Measurements from ENCODE around the gene FERMT3. TPM values are rescaled to one million over a fixed set of nuclear protein-coding genes. Genes with fewer than 3 reads are reported as not detected.
"Not testable (repeated sequence)": the region's sequence is repeated elsewhere in the genome, so short reads cannot be mapped to it uniquely, and the experiment has no call there.

FERMT3 gene
- total RNA-seq = 100 to 1,000 TPM; 115 to 184 (median 161) TPM
- total RNA-seq (2013) = 112 TPM
- 88.4 to 350 (median 146) reads per million in 29 experiments for total RNA-seq

- no peaks in the 10 kb centered on the region for H3K9me3 Mint-ChIP-seq
- peak; percentile 56 to 83 (median 65) for DNase-seq
- H3K4me3 Mint-ChIP-seq = peak within 1 kb of the TSS; percentile 90 to 92 (median 91)
- Histone ChIP-seq H3K27ac (ENCODE audit: low read length) (peak within 1 kb of the TSS; percentile 60), H3K4me3 (ENCODE audit: control insufficient read depth in 1 of 2, extremely low read depth in 1 of 2, low read length in 1 of 2) (peak within 1 kb of the TSS; percentile 87 to 100), H3K36me3 (ENCODE audit: control insufficient read depth in 2 of 2, extremely low read depth in 1 of 2, insufficient read depth in 1 of 2, low read length in 1 of 2) (peaks cover 23 to 54% of the 10 kb centered on the region in 2 donors), H3K4me1 (ENCODE audit: control insufficient read depth in 1 of 2, extremely low read depth in 1 of 2, insufficient read depth in 2 of 2, low read length in 2 of 2) (peaks cover 14 to 58% of the 10 kb centered on the region in 2 experiments), H3K27me3 (replicated peaks in 1 of 2; ENCODE audit: control insufficient read depth in 2 of 2, extremely low read depth in 1 of 2, insufficient read depth in 2 of 2, low read length in 1 of 2) (no peaks in the 10 kb centered on the region), H3K9me3 (no peaks in the 10 kb centered on the region)
- ChIA-PET CTCF (interaction anchor here (0.6 to 4.8 kb wide), 14 partner anchors 8 to 111 kb away, joined by 3 to 122 read pairs (median 4); partner anchors contain the start of genes CATSPERZ (in 1 of the 2), ESRRA (in 1 of the 2), FKBP2 (in 1 of the 2) and NUDT22 (in 1 of the 2)), POLR2A (interaction anchor here (0.6 to 1.8 kb wide), 2 partner anchors 101 to 111 kb away, joined by 3 to 6 read pairs; partner anchors contain the start of genes PRDX5 (in 1 of the 2) and TRMT112 (in 1 of the 2))
- ATAC-seq (replicated peaks in 1 of 4) = peak; percentile 72 to 75 (median 74)
- H3K36me3 Mint-ChIP-seq = peaks cover 15% of the 10 kb centered on the region
- peak within 1 kb of the TSS; percentile 95 for H3K27ac Mint-ChIP-seq
- H3K4me1 Mint-ChIP-seq = peaks cover 38 to 52% (median 52%) of the 10 kb centered on the region in 3 donors
- WGBS (ENCODE audit: insufficient coverage) = 0% methylated on average over 20 of the region's 27 CpGs
- no peaks in the 10 kb centered on the region for H3K27me3 Mint-ChIP-seq
Measured at GRCh38 chr11:64206457-64207255, at the start of gene FERMT3. Gene FERMT3 (plus strand): TSS chr11:64206721. CDS start chr11:64207365, 644 bp downstream.

DNA sequence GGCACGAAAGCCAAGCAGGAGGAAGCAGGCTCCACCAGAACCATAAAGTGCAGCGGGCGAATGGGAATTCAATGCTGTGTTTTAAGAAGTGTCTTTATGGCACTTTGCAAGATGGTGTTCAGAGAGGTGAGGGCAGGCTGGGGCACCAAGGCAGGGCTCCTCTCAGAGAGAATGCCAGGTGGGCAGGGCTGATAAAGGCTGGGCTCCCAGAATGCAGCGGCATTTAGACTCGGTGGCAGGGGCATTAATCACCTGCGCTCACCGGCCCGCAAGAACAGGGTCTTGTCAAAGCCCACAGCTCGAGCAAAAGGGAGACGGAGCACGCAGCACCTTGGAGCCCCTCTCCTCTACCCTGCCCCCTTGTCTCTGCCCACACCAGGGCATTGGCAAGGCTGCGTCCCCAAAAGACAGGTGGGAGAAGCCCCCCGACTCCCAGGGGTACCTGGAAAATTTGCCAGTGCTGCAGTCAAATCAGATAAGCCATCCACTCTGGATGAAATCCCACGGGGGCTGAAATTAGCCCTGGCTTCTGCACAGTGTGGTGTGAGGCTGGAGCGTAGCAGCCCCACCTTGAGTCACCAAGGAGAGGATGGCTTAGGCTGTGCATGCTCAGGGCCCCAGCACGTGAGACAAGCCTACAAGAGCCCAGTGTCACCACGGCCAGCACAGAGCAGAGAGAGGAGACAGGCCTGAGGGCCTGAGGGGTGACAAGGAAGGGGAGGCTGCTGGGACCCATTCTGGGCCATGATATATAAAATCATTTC is 48.7 kb upstream of the FERMT3 start:
- WGBS (ENCODE audit: insufficient coverage) = 86% methylated on average over 14 of the region's 17 CpGs
- Histone ChIP-seq H3K36me3 (ENCODE audit: control insufficient read depth in 2 of 2, extremely low read depth in 1 of 2, insufficient read depth in 1 of 2, low read length in 1 of 2) (no peaks in the 10 kb centered on the region), H3K9me3 (no peaks in the 10 kb centered on the region), H3K27ac (ENCODE audit: low read length) (no peak overlapping the region), H3K4me3 (ENCODE audit: control insufficient read depth in 1 of 2, extremely low read depth in 1 of 2, low read length in 1 of 2) (no peak overlapping the region), H3K4me1 (ENCODE audit: control insufficient read depth in 1 of 2, extremely low read depth in 1 of 2, insufficient read depth in 2 of 2, low read length in 2 of 2) (peaks cover 0 to 6% of the 10 kb centered on the region in 2 experiments), H3K27me3 (replicated peaks in 1 of 2; ENCODE audit: control insufficient read depth in 2 of 2, extremely low read depth in 1 of 2, insufficient read depth in 2 of 2, low read length in 1 of 2) (peaks cover 0 to 11% of the 10 kb centered on the region in 2 experiments)
- Mint-ChIP-seq H3K4me3 (no peak overlapping the region), H3K9me3 (no peaks in the 10 kb centered on the region), H3K27ac (no peak overlapping the region), H3K36me3 (no peaks in the 10 kb centered on the region), H3K27me3 (peaks cover 0 to 2% of the 10 kb centered on the region in 2 donors), H3K4me1 (no peaks in the 10 kb centered on the region)
- ATAC-seq (replicated peaks in 1 of 4) (no peak), DNase-seq (no peak)
- POLR2A ChIA-PET = no interaction called here
- CTCF ChIA-PET = no interaction called here

DNA sequence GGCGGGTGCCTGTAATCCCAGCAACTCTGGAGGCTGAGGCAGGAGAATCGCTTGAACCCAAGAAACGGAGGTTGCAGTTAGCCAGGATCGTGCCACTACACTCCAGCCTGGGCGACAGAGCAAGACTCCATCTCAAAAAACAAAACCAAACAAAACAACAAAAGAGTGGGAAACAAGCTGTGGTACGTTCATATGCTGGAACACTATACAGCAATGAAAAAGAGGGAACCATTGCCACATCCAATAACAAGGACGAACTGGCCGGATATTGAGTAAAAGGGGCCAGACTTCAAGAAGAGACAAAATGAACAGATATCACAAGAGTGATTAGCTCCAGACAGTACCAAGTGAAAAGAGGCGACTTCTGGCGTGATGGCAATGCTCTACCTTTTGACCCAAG is 45.5 kb upstream of the FERMT3 start:
- H3K4me3 Mint-ChIP-seq = no peak overlapping the region
- Histone ChIP-seq H3K4me3 (ENCODE audit: control insufficient read depth in 1 of 2, extremely low read depth in 1 of 2, low read length in 1 of 2) (no peak overlapping the region), H3K27ac (ENCODE audit: low read length) (no peak overlapping the region), H3K9me3 (no peaks in the 10 kb centered on the region), H3K36me3 (ENCODE audit: control insufficient read depth in 2 of 2, extremely low read depth in 1 of 2, insufficient read depth in 1 of 2, low read length in 1 of 2) (no peaks in the 10 kb centered on the region), H3K4me1 (ENCODE audit: control insufficient read depth in 1 of 2, extremely low read depth in 1 of 2, insufficient read depth in 2 of 2, low read length in 2 of 2) (peaks cover 0 to 11% of the 10 kb centered on the region in 2 experiments), H3K27me3 (replicated peaks in 1 of 2; ENCODE audit: control insufficient read depth in 2 of 2, extremely low read depth in 1 of 2, insufficient read depth in 2 of 2, low read length in 1 of 2) (no peaks in the 10 kb centered on the region)
- DNase-seq (no peak), ATAC-seq (replicated peaks in 1 of 4) (no peak)
- ChIA-PET CTCF (no interaction called here), POLR2A (no interaction called here)
- H3K9me3 Mint-ChIP-seq = no peaks in the 10 kb centered on the region
- no peak overlapping the region for H3K27ac Mint-ChIP-seq
- no peaks in the 10 kb centered on the region for H3K36me3 Mint-ChIP-seq
- no peaks in the 10 kb centered on the region for H3K27me3 Mint-ChIP-seq
- 94% methylated on average over 7 of the region's 10 CpGs for WGBS (ENCODE audit: insufficient coverage)
- H3K4me1 Mint-ChIP-seq = peaks cover 0 to 10% (median 5%) of the 10 kb centered on the region in 3 donors

- DNase-seq; H3K9me3 Mint-ChIP-seq; H3K27ac ChIP-seq (ENCODE audit: low read length); H3K4me3 Mint-ChIP-seq; H3K36me3 Mint-ChIP-seq; ATAC-seq (replicated peaks in 1 of 4); H3K4me3 ChIP-seq (ENCODE audit: control insufficient read depth in 1 of 2, extremely low read depth in 1 of 2, low read length in 1 of 2); POLR2A ChIA-PET; H3K27me3 ChIP-seq (replicated peaks in 1 of 2; ENCODE audit: control insufficient read depth in 2 of 2, extremely low read depth in 1 of 2, insufficient read depth in 2 of 2, low read length in 1 of 2); H3K27me3 Mint-ChIP-seq; H3K27ac Mint-ChIP-seq; H3K9me3 ChIP-seq; H3K36me3 ChIP-seq (ENCODE audit: control insufficient read depth in 2 of 2, extremely low read depth in 1 of 2, insufficient read depth in 1 of 2, low read length in 1 of 2): not testable (repeated sequence)
- peaks cover 6 to 14% (median 8%) of the 10 kb centered on the region in 3 donors for H3K4me1 Mint-ChIP-seq
- CTCF ChIA-PET = interaction anchor here in 1 of 2 donors (0.7 kb wide), 1 partner anchor 617 kb away, joined by 3 read pairs; no protein-coding TSS in a partner anchor
- H3K4me1 ChIP-seq (ENCODE audit: control insufficient read depth in 1 of 2, extremely low read depth in 1 of 2, insufficient read depth in 2 of 2, low read length in 2 of 2) = peaks cover 0 to 18% of the 10 kb centered on the region in 2 experiments
- WGBS (ENCODE audit: insufficient coverage) = 87% methylated on average over 10 of the region's 16 CpGs
Measured at GRCh38 chr11:64162769-64163168, 43.8 kb upstream of the FERMT3 start.

DNA sequence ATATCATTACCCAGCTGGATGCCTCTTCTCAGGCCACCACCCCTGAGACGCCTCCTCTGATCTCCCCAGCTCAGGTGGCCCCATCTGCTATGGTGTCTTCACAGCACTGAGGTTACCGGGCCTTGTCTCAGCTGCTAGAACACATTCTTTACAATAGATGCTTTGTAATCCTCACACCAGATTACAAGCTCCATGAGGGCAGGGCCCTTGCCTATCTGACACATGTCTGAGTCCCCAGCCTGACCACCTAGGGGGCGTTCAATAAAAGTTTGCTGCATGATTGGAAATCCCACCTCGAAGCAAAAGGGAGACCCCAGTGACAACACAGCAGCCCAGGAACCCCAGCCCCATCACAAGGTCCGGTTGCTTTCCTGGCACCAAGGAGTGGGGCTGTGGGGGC is 42.6 kb upstream of the FERMT3 start:
- Histone ChIP-seq H3K4me1 (ENCODE audit: control insufficient read depth in 1 of 2, extremely low read depth in 1 of 2, insufficient read depth in 2 of 2, low read length in 2 of 2) (peaks cover 0 to 18% of the 10 kb centered on the region in 2 experiments), H3K36me3 (ENCODE audit: control insufficient read depth in 2 of 2, extremely low read depth in 1 of 2, insufficient read depth in 1 of 2, low read length in 1 of 2) (no peaks in the 10 kb centered on the region), H3K9me3 (no peaks in the 10 kb centered on the region), H3K4me3 (ENCODE audit: control insufficient read depth in 1 of 2, extremely low read depth in 1 of 2, low read length in 1 of 2) (no peak overlapping the region), H3K27me3 (replicated peaks in 1 of 2; ENCODE audit: control insufficient read depth in 2 of 2, extremely low read depth in 1 of 2, insufficient read depth in 2 of 2, low read length in 1 of 2) (no peaks in the 10 kb centered on the region), H3K27ac (ENCODE audit: low read length) (no peak overlapping the region)
- 97% methylated on average over 4 of the region's 5 CpGs for WGBS (ENCODE audit: insufficient coverage)
- Mint-ChIP-seq H3K4me1 (peaks cover 6 to 14% (median 8%) of the 10 kb centered on the region in 3 donors), H3K27me3 (no peaks in the 10 kb centered on the region), H3K4me3 (peak overlapping the region in 2 of 3 donors; percentile 5 to 80), H3K27ac (no peak overlapping the region), H3K36me3 (no peaks in the 10 kb centered on the region), H3K9me3 (no peaks in the 10 kb centered on the region)
- ChIA-PET POLR2A (no interaction called here), CTCF (interaction anchor here (0.5 to 0.7 kb wide), 3 partner anchors 14 to 787 kb away, joined by 3 to 4 read pairs (median 4); partner anchors contain the start of gene NAA40 (in 1 of the 2))
- no peak for ATAC-seq (replicated peaks in 1 of 4)
- DNase-seq = no peak

Data from T-cell (primary cell).